Jurkat, Clone E6-1 (cell line): ENCODE measurements around the gene KRTAP10-8.
"Not testable (repeated sequence)": the region's sequence is repeated elsewhere in the genome, so short reads cannot be mapped to it uniquely, and the experiment has no call there.

Source experiments
- DNase-seq: peaks from one replicate; pipeline ENCODE4 v3.0.0-alpha.2; 2011; ENCODE audit warnings: low read depth, low spot score
- H3K4me3 ChIP-seq: 2 replicates; pipeline ENCODE4 v1.5.1; 2011; ENCODE audit warnings: mild to moderate bottlenecking, low read length, control low read depth, moderate library complexity

KRTAP10-8 gene

DNA sequence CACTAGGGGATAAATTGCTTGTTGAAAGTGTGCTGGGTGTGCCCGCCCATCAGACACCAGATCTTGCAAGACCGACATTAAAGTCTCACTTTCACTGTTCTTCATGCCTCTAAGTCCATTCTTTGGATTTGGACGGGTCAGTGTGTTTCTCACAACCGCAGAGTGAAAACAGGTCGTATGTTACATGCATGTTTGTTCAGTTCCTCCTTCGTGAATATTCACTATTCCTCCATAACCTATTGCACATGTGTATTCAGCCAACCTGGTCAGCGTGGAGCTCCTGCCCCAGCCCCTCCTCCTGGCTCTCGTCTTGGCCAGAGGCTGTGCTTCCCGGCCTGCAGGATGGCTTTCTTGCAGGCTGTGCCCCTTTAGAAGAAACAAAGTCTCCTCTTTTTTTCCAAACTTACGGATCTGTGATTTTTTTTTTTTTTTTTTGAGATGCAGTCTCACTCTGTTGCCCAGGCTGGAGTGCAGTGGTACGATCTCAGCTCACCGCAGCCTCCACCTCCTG lies 17.4 kb upstream of the KRTAP10-8 start:
- DNase-seq = no peak
- H3K4me3 ChIP-seq = no peak overlapping the region

DNA sequence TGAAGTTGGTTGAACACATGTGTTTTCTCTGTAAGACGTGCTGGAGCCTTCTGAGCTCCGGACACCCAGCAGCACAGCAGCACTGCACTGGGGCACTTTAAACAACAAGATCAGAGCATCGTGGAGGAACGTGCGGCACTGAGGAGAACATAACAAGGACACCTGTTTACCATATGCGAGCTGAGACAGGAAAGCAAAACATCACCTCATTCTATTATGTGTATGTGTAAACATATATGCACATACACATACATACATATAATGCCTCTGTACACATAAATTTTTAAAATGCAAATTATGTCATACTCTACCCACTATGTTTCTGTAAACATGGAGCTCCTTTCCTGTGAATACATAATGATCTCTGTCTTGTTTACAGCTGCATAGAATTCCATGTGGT lies 16.4 kb upstream of the KRTAP10-8 start:
- H3K4me3 ChIP-seq = no peak overlapping the region
- no peak for DNase-seq

DNA sequence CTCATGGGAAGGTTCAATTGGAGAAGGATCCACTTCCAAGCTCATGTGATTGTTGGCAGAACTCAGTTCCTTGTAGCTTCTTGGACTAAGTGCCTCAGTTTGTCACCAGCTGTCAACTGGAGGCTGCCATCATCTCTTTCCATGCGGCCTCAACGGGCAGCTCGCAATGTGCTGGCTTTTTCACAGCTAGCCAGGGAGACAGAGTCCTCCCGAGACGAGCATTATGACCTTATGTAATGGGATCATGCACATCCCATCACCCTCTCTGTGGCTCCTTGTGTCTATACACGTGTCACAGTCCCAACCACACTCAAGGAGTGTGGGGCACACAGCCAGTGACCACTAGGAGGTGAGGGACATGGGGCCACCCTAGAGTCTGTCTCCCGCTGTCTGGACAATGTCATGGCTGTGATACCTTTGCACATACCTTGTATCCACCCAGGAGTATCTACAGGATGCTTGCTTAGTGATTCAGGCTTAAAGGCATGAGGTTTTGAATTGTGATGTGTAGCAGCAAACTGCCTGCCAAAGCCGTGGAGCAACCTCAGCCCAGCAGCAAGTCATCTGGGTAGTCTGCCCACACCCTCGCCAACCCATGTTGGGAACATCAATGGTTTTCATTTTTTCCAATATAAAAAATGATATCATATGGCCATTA lies 15.7 kb upstream of the KRTAP10-8 start:
- no peak for DNase-seq
- H3K4me3 ChIP-seq = no peak overlapping the region

DNA sequence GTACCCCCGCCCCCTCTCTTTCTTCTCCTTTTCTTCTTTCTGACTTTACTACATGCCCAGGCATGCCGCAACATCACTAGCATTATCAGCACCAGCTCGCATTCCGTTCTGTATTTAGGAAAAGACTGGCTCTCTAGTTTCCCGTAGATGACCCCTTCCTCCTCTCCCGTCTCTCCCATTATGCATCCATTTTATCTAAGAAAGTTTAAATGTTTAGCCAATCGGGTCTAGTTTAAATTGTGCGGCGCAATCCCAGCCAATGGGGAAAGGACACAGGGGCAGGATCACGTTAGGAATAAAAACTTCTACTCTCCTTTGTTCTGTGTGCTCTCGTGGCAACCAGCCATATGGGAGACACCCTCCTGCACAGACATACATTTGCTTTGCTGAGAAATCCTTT lies 13.8 kb upstream of the KRTAP10-8 start:
- no peak for DNase-seq
- H3K4me3 ChIP-seq = no peak overlapping the region

DNA sequence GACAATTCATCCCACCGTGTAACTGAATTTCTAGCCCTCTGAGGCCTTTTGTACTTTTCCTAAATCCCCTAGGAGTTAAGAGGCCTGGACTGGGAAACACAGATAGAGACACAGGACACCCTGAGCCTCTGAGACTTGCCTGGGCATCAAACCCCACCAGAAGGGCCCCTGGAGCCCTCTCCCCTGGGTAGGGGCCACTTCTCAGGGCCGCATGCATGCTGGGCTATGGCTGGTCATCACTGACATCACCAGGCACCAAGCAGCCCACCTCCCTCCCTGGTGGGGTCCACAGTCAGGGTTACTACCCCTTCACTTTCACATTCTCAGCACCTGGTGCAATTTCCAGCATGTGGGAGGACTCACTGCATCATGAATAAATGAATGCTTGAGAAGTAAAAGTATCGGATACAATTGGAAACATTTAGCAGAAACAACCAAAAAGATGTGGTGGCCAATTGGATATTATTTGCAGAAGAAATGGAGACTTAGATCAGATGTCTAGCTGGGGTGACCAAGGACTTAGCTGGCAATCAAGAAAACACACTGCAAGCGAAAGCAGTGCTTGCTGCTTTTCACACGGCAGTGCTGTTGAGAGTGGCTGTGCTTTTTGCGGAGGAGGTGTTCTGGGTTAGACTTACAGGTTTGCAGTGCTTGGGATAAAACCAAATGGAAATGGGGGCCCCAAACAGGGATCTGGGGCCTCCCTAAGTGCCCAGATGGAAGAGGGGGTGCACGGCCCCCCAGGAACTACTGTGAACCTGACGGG lies 12.4 kb upstream of the KRTAP10-8 start:
- no peak for DNase-seq
- no peak overlapping the region for H3K4me3 ChIP-seq

DNA sequence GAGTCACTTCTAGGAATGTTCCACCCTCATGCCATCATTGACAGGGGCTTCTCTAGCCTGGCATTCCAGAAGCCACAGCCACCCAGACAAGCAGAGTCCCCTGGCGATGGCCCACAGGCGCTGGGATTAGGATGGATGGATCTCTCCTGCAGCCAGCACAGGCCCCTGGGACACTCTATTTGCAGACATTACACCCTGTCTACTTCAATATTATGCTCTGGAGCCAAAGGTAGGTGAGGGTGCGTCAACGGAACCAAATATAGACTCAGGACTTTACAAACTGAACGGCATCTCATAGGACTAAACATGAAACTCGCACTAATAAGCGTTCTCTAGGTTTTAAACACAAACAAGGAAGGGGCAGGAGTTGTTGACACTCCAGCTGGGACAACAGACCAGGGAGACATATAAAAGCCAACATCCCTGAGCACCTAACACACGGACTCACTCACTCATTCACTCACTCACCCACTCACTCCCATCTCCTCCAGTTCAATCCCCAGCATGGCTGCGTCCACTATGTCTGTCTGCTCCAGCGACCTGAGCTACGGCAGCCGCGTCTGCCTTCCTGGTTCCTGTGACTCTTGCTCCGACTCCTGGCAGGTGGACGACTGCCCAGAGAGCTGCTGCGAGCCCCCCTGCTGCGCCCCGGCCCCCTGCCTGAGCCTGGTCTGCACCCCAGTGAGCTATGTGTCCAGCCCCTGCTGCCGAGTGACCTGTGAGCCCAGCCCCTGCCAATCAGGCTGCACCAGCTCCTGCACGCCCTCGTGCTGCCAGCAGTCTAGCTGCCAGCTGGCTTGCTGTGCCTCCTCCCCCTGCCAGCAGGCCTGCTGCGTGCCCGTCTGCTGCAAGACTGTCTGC lies 11.5 kb upstream of the KRTAP10-8 start, which contains the start of gene KRTAP10-7:
Gene KRTAP10-7, plus strand, starts transcription at position 480 of the 861 bp plus-strand sequence. Its CDS starts 25 bp downstream, at position 505.
- not testable (repeated sequence) for DNase-seq, H3K4me3 ChIP-seq

DNA sequence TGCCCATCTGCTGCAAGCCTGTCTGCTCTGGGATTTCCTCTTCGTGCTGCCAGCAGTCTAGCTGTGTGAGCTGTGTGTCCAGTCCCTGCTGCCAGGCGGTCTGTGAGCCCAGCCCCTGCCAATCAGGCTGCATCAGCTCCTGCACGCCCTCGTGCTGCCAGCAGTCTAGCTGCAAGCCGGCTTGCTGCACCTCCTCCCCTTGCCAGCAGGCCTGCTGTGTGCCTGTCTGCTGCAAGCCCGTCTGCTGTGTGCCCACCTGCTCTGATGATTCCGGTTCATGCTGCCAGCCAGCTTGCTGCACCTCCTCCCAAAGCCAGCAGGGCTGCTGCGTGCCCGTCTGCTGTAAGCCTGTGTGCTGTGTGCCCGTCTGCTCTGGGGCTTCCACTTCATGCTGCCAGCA lies 10.8 kb upstream of the KRTAP10-8 start:
- H3K4me3 ChIP-seq, DNase-seq: not testable (repeated sequence)

DNA sequence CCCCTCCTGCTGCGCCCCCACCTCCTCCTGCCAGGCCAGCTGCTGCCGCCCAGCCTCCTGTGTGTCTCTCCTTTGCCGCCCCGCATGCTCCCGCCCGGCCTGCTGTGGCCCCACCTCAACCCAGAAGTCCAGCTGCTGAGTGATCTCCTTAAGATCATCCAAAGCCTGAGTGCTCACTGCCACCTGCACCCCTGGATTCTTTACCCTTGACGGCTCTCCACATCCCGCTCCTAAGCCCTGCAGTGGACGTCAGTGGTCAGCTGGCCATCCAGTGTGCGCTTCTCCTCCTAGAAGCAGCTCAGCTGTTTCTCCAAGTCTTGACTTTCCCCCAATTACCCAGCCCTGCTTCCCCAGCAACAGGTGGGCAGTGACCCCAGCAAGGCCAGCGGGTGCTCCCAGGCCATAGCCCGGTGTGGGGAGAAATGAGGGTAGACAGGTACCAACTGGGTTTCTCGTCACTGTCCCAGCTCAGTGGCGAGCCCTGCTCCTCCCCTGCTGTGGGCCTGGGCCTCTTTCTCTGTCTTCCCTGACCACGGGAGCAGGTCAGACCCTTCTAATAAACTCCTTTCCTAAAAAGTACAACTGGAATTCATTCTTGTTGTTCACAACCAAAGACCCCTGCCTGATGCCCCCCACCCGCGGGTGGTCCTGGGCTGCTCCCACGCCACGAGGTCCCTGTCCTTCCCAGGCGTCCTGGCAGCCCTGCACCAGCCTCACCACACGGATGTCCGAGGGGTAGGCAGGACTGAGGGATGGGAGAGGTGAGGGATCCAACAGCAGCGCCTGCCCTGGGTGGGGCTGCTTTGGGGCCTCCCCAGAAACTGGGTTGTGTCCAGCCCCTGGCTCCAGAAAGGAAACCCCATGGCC lies 10.1 kb upstream of the KRTAP10-8 start:
- no peak for DNase-seq
- no peak overlapping the region for H3K4me3 ChIP-seq

DNA sequence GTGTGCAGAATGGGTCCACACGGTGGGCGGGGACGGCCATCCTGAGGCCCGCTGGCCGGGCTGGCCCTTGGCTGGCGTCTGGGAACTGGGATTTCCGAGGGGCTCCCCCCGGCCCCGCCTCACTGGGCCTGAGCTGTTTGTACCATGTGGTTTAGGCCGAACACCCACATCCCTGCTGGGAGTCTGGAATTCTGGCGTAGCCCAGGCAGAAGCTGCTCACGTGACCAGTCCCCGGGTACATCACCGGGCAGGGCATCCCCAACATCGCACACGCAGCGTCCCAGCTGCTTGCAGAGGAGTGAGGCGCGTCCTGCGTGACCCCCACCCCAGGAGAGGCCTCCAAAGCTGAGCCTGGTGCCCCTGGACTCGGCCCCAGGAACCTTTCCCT lies 9.4 kb upstream of the KRTAP10-8 start:
- no peak for DNase-seq

DNA sequence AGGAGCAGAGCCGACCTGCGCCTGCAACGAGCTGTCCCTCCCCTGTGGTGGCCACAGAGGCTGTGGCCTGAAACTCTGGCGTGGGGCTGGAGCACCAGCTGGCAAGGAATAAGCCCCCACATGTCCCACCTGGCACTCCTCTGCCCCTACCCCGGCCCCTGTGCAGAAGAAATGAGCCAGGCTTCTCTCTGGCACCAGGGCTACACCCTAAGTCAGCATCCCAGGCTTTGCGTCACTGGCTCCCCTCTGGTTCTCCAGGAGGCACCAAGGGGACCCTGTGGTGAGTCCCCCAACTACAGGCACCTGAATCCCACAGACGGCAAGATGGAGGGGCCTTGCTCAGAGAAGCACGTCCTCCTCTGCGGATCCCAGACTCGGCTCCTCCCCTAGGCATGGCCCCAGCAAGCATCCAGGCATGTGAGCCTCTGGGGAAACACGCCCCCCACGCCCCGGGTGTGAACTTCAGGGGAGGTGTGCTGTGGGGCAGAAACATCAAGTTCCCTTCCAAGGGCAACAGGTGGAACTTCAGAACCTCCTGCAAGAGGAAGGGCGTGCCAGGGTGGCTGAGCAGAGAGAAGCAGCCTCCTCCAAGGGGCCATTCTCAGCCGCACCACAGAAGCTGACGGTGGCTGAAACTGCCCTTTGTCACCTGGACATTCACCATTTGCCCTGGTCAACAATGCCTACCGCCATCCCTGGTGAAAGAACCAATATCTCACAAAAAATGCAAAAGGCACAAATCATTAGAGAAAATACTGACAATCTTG lies 8.6 kb upstream of the KRTAP10-8 start:
- H3K4me3 ChIP-seq = no peak overlapping the region
- DNase-seq = no peak

More for the DNA sequence above, 9.4 kb upstream of the KRTAP10-8 start:
- no peak overlapping the region for H3K4me3 ChIP-seq

DNA sequence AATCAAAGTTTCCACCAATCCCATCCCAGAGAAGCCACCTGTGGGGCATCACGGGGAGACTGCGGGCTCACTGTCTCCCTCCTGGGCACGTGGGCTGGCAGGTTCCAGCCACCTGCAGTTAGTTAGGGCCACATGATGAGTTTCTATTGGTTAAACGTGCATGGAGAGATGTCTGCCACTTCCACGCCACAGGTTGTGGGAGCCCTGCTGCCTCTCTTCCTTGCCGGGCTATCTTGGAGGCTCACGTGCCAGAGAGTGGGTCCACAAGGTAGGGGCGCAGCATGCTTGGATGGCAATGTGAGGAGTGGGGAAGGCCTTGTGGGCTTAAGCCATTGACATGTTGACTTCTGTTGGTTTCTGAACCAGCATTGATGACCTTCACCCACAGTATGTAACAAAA lies 8.0 kb upstream of the KRTAP10-8 start:
- DNase-seq = no peak
- no peak overlapping the region for H3K4me3 ChIP-seq

DNA sequence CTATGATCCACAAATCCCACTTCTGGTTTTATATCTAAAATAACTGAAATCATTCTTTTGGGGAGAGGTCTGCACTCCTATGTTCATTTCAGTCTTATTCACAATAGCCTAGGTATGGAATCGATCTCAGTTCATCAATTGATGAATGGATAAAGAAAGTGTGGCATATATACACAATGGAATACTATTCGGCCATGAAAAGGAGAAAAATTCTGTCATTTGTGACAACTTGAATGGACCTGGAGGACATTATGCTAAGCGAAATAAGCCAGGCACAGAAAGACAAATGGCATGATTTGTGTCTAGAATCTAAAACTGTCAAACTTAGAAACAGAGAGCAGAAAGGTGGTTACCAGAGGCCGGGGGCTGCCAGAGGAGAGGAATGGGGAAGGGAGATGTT lies 5.4 kb upstream of the KRTAP10-8 start:
- no peak for DNase-seq
- no peak overlapping the region for H3K4me3 ChIP-seq

DNA sequence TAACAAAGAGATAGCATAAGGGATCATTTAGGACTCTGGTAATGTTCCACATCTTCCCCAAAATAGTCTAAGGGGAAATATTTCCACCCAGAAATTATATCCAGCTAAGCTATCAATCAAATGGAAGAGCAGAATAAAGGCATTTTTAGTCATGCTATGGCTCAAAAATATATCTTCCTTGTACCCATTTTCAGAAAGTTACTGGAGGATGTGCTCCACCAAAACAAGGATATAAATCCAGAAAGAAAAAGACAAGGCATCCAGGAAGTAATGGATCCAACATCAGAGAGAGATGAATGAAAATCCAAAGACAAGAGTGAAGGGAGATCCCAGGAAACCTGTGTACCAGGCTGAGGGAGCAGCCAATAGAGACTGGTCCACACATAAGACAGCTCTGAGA lies 2.7 kb upstream of the KRTAP10-8 start:
- no peak overlapping the region for H3K4me3 ChIP-seq
- no peak for DNase-seq

DNA sequence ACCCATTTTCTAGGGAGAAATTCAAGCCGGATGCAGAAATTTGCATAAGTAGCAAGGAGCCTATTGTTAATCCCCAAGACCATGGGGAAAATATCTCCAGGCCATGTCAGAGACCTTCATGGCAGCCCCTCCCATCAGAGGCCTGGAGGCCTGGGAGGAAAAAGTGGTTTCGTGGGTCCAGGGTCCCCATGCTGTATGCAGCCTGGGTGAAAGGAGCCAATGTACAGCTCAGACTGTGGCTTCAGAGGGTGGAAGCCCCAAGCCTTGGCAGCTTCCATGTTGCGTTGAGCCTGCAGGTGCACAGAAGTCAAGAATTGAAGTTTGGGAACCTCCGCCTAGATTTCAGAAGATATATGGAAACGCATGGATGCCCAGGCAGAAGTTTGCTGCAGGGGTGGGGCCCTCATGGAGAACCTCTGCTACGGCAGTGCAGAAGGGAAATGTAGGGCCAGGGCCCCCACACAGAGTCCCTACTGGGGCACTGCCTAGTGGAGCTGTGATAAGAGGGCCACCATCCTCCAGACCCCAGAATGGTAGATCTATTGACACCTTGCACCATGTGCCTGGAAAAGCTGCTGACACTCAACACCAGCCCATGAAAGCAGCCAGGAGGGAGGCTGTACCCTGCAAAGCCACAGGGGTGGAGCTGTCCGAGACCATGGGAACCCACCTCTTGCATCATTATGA lies 1.6 kb upstream of the KRTAP10-8 start:
- not testable (repeated sequence) for H3K4me3 ChIP-seq, DNase-seq

DNA sequence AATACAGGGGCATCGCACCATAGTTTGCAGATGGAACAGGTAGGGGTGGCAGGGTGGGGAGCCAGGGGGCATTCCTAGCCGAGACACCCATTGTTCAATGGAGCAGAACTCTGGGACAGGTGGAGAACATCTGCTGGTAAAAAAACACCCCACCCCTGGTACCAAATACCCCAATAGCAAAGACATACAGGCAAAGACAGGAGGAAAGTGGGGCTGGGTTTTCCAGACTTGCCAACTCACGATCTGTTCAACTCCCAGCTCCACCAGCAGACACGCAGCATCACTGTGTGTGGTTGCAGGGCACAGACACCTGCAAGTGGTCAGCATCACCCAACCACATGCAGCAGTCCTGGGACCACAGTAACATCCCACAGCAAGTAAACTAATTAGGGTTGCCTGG lies 328 bp upstream of the KRTAP10-8 start:
- no peak for DNase-seq
- no peak overlapping the region for H3K4me3 ChIP-seq

DNA sequence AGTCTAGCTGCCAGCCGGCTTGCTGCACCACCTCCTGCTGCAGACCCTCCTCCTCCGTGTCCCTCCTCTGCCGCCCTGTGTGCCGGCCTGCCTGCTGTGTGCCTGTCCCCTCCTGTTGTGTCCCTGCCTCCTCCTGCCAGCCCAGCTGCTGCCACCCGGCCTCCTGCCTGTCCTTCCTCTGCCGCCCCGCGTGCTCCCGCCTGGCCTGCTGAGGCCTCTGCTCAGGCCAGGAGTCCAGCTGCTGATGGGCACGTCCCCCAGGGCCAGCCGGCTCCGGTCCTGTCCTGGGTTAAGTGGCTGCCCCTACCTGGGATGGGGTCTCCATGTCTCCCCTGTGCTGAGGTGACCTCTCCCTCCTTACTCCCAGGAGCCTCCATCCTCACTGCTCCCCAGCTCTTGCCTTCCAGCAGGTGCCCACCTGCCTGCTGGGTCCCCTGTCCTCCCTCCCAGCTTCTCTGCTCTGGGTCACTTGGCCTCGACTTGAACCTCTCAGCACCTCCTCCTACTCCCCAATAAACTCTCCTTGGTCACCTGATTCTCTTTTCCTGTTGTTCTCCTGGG lies 870 bp downstream of the KRTAP10-8 start:
- no peak for DNase-seq

More for the DNA sequence above, 870 bp downstream of the KRTAP10-8 start:
- H3K4me3 ChIP-seq = no peak overlapping the region
